Suprapubic skin (tissue), 4 donors: ENCODE measurements around the gene SCN2A.

ENCODE experiments used
- CTCF ChIP-seq, 2 donors: fragments of 200-600 bp in 1 of 2; fragments of 450-650 bp in 1 of 2; sonication (generic) in 1 of 2; IDR thresholded peaks; one replicate each; pipeline ENCODE4 v1.5.1; 2016 to 2019; ENCODE audit warnings: antibody characterized with exemption in 2 of 2, mild to moderate bottlenecking in 1 of 2, moderate library complexity in 1 of 2
- POLR2A ChIP-seq, 2 donors: fragments of 450-650 bp; IDR thresholded peaks; one replicate each; pipeline ENCODE4 v1.6.1; 2017; ENCODE audit warnings: antibody characterized with exemption in 2 of 2, mild to moderate bottlenecking in 2 of 2, moderate library complexity in 2 of 2
- POLR2AphosphoS5 ChIP-seq, 3 donors: sonication (generic); formaldehyde crosslinking; IDR thresholded peaks; one replicate each; pipeline ENCODE4 v1.6.1; 2017; ENCODE audit warnings: antibody characterized with exemption in 3 of 3

DNA sequence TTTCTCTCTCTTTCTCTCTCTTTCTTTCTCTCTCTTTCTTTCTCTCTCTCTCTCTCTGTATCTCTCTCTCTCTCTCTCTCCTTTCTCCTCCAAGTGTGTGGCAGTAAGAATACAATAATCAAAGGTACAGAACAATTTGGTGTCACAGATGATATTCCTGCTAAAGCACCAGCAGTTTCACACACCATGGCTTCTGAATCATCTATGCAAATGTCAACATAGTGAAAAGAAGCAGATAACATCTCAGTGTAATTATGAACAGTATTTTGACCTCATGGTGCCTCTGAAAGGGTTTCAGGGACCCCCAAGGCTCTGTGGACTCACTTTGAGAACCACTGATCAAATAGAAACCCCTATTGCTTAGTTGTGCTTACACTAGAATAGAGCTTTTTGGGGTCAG lies 191.8 kb downstream of the SCN2A start:
- TF ChIP-seq CTCF (IDR thresholded peaks at IDR 0.05) (no peak), POLR2A (IDR thresholded peaks at IDR 0.05) (no peak), POLR2AphosphoS5 (IDR thresholded peaks at IDR 0.05) (no peak)
